Activated gamma-delta T cell treated with anti-CD3 and anti-CD28 coated beads, Interleukin-2, amount 50 U/mL, for 16 hours (primary cell): ENCODE measurements around the gene DRC3.
"Not testable (repeated sequence)": the region's sequence is repeated elsewhere in the genome, so short reads cannot be mapped to it uniquely, and the experiment has no call there.

Experiments used
- DNase-seq: peaks from one replicate; pipeline ENCODE4 v3.0.0-alpha.2; 2020; ENCODE audit warnings: low read depth

DRC3 gene

GRCh38 chr17:17994271-17995069, 21.8 kb downstream of the DRC3 start:
- no peak for DNase-seq

- not testable (repeated sequence) for DNase-seq
Observed at GRCh38 chr17:17995887-17996286, 23.2 kb downstream of the DRC3 start.

GRCh38 chr17:17998934-17999333, 26.3 kb downstream of the DRC3 start:
- DNase-seq: no peak

- DNase-seq: no peak
Observed at GRCh38 chr17:17999364-18000029, 26.8 kb downstream of the DRC3 start.

- no peak for DNase-seq
Observed at GRCh38 chr17:18000030-18000408, 27.4 kb downstream of the DRC3 start.

GRCh38 chr17:18002171-18002570, 29.5 kb downstream of the DRC3 start:
- DNase-seq: no peak

GRCh38 chr17:18004345-18004744, 31.7 kb downstream of the DRC3 start:
- no peak for DNase-seq

GRCh38 chr17:18004884-18005305, 32.2 kb downstream of the DRC3 start:
- DNase-seq: no peak

GRCh38 chr17:18005496-18005895, 32.8 kb downstream of the DRC3 start:
- DNase-seq: no peak

- no peak for DNase-seq
Observed at GRCh38 chr17:18006495-18007239, 34.0 kb downstream of the DRC3 start.

- DNase-seq: no peak
Observed at GRCh38 chr17:18008496-18009268, 36.0 kb downstream of the DRC3 start.

GRCh38 chr17:18009609-18010420, 37.2 kb downstream of the DRC3 start:
- no peak for DNase-seq

- no peak for DNase-seq
Observed at GRCh38 chr17:18011286-18011685, 38.6 kb downstream of the DRC3 start.

- DNase-seq: no peak
Observed at GRCh38 chr17:18014006-18014405, 41.3 kb downstream of the DRC3 start.

GRCh38 chr17:18015593-18015992, 42.9 kb downstream of the DRC3 start:
- DNase-seq: no peak

GRCh38 chr17:18016426-18016825, 43.8 kb downstream of the DRC3 start:
- no peak for DNase-seq

- DNase-seq: no peak
Observed at GRCh38 chr17:18017958-18018357, 45.3 kb downstream of the DRC3 start.

GRCh38 chr17:18018411-18018921, 45.8 kb downstream of the DRC3 start:
- no peak for DNase-seq

- no peak for DNase-seq
Observed at GRCh38 chr17:18019838-18020154, 47.1 kb downstream of the DRC3 start.

GRCh38 chr17:18020971-18021370, 48.3 kb downstream of the DRC3 start:
- DNase-seq: no peak

- DNase-seq: no peak
Observed at GRCh38 chr17:18021372-18021771, 48.7 kb downstream of the DRC3 start.
